ENCODE results near the gene SOX10.

DNA sequence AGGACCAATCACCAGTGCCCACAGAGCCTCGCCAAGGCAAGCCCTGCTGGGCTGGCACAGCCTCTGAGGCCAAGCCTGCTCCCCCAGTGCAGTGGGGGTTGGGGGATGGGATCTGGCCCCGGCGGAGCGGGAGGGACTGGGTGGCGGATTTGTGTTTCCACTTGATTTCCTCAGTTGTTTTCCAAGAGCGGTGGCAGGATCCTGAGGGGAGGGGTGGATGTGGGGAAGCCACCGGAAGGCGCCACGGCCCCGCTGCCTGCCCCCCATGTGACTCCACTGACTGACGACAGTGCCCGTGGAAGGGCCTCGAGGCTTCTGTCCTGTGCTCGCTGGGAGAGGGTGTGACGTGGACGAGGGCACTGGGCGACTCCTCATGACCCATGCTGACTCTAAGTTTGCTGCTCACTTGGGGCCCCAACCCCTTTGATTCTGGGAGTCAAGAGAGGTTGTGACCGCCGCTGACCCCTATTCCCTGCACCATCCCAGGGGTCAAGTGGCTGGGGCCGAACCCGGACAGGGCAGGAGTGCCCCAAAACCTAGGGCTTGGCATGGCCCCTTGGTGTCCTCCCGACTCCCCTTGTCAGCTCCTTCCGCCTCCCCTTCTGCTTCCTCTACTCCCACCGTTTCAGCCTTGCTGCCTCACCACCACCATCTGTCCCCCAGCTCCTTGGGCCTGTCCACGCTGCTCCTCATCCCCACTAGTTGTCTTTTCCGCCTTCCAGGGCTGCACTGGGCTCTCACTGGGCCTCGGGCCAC is 49.3 kb upstream of the SOX10 start:
- TF ChIP-seq, protein P1, sequence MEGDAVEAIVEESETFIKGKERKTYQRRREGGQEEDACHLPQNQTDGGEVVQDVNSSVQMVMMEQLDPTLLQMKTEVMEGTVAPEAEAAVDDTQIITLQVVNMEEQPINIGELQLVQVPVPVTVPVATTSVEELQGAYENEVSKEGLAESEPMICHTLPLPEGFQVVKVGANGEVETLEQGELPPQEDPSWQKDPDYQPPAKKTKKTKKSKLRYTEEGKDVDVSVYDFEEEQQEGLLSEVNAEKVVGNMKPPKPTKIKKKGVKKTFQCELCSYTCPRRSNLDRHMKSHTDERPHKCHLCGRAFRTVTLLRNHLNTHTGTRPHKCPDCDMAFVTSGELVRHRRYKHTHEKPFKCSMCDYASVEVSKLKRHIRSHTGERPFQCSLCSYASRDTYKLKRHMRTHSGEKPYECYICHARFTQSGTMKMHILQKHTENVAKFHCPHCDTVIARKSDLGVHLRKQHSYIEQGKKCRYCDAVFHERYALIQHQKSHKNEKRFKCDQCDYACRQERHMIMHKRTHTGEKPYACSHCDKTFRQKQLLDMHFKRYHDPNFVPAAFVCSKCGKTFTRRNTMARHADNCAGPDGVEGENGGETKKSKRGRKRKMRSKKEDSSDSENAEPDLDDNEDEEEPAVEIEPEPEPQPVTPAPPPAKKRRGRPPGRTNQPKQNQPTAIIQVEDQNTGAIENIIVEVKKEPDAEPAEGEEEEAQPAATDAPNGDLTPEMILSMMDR (IDR thresholded peaks at IDR 0.05) = no peak
- TF ChIP-seq POLR2A (IDR thresholded peaks at IDR 0.05) = no peak
